GM19324 (cell line): ENCODE data around the gene APEH.

Source experiments
- ATAC-seq: cut with Tn5 transposase; IDR thresholded peaks from one replicate; pipeline ENCODE4 v1.9.1; 2021; ENCODE audit warnings: mild to moderate bottlenecking, moderate library complexity; ENCODE audit not compliant: unreplicated experiment, low FRiP score

Gene APEH

DNA sequence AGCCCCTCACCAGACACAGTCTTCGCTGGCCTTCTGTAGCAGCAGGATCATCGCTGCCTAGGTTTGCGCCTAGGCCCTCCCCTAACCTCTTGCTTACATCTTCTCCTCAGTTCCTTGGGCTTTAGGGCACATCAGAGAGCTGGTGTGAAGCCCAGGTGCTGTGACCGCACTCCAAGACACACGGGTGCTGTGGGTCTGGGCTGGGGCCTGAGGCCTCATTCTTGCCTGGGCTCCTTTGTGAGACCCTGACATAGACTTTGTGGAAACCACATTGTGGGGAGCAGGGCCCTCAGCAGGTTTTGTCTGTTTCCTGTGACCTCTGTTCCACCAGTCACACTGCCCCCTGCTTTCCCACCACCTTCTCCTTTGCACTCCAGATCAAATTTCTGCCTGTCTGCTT, 37.3 kb downstream of the APEH start:
- ATAC-seq, result no peak

DNA sequence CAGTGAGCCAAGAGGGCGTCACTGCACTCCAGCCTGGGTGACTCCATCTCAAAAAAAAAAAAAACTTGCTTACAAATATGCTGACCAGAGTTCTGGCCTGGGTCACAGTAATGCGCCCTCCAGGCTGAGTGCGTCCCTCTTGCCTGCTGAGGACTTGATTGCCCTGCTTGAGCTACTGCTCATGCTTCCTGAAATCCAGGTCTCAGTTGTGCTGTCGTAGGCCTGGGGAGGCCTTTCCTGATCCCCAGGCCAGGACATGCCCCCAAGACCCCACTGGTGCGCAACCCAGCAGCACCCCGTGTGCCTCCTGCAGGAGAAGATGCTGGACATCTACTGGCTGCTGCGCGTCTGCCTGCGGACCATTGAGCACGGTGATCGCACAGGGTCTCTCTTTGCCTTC, 38.0 kb downstream of the APEH start:
- ATAC-seq, result no peak

DNA sequence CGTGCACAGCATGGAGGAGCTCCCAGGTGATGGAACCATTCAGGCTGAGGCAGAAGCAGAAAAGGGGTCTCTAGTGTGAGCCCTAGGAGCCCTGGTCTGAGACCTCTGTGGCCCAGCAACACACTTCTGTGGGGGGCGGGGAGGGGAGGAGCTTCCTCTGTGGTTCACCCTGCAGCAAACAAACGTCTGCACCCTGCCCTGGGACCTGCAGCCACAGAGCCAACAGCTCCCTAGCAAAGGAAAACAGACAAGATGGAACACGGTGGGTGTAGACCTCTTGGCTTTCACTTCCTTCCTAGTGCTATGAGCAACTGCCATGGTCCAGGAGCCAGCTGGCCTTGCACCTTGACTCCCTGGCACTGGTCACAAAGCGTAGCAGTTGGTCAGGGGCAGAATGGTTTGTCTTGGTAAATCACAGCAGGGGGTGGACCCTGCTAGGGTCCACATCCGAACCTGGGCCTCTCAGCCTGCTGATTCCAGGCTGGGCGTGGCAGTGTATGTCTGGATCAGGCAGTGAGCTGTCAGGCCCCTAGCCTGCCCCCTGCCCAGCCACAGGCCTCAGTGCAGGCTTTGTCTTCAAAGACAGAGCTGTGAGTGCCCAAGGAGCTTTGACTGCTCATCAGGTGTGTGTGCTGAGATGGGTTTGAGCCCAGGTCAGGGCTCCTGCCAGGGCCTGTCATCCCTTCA, 38.6 kb downstream of the APEH start:
- no peak for ATAC-seq

DNA sequence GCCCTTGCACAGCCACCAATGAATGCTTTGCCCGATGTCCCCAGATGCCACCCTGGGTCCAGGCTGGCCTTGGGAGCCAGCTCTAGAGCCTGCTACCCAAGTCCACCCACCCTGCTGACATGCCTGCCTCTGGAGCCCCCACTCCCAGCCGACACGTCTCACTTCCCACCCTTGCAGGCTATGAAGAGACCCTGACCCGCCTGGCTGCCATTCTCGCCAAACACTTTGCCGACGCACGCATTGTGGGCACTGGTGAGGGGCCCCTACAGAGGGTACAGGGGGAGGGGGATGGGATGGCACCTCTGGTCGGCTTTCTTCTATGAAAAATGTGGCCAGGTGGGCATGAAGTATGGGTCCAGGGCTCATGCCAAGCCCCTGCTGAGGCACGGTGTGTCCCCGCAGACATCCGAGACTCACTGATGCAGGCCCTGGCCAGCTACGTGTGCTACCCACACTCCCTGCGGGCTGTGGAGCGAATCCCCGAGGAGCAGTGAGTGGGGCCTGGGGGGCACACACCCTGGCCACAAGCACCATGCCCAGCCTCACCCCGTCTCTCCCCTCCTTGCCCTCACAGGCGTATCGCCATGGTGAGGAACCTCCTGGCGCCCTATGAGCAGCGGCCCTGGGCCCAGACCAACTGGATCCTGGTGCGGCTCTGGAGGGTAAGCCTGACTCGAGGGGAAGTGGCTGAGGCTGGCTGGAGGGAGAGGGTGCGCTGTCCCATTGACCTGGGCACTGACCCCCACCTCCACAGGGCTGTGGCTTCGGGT, 39.4 kb downstream of the APEH start:
- no peak for ATAC-seq

DNA sequence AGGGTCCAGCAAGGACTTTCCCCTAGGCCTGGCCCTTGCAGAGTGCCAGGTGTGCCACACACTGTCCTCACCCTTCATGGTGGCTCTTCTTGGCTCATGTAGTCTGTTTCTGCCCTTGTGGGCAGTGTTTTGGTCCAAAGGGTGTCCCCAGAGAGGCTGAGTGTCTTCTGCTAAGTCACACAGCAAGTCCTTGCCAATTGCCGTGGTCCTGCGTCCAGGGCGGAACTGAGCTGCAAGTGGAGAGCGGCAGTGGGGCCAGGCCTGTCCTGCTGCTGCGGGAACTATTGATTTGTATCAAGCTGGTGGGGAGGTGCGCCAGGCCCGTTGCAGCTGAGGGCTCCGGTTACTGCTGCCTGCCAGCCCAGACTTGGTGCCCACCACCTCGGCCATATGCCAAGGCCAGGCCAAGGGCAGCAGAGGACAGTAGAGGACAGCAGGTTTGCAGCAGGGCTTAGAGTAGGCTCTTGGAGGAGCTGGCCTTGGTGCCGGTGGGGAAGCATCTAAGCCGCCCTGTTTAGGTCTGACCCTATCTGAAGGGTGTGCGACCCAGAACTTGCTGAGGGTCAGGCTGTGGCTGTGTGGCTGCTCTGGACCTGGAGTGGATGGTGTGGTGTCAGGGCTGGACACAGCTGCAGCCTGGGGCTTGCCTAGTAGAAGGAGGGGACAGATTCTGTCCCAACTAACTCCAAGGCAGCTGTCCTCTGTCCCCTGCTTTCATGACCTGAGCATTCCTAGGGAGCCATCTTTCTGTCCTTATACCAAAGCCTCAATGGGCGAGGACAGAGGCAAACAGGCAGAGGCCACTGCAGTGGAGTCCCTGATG, 40.8 kb downstream of the APEH start:
- no peak for ATAC-seq

DNA sequence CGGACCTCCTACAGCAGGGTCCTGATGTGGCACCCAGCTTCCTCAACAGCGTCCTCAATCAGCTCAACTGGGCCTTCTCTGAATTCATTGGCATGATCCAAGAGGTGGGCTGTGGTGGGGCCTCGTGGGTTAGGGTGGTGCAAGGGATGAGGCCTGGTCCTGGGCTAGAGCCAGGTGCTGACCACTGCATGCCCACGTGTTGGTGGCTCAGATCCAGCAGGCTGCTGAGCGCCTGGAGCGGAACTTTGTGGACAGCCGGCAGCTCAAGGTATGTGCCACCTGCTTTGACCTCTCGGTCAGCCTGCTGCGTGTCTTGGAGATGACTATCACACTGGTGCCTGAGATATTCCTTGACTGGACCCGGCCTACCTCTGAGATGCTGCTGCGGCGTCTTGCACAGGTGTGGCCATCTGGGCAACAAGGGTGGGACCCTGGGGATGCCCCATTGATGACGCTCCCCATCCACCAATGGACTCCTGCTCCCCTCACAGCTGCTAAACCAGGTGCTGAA, 41.5 kb downstream of the APEH start:
- ATAC-seq, result no peak

DNA sequence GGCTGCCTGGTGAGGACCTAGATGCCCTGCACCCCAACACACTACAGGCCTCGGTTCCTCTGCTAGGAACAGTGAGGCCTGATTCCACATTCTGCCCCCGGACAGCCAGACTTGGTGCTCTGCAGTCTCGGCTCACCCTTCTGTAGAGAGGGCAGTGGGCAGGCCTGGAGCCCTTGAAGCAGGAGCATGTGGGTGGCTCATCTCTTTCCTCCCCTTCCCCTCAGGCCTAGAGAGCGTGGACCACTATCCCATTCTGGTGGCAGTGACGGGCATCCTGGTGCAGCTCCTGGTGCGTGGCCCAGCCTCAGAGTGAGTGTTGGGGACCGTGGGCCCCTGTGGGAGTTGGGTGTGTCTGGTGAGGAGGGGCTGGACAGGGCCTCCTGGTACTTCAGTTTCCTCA, 42.0 kb downstream of the APEH start:
- no peak for ATAC-seq

DNA sequence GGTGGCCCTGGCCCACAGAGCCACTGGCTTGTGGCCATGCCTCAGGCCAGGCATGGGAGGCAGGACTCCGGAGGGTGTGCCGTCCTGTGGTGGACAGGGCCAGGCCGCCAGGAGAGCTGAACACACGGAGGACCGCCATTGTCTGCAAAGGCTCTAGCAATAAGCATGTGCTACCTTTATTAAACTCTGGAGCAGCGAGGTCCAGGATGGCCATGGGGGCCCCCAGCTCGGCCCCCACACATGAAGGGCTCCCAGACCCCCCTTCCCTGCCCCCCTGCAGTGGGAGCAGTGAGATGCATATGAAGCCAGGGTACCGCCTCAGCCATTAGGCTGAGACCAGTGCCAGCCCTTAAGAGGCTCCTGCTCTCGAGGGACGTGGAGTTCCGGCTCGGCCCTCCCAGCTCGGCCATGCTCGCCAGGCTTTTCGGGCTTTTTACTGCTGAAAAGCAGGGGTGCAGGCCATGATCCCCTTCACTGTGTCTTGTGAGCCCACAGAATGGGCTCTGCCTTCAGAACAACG, 42.6 kb downstream of the APEH start:
- ATAC-seq, result no peak

DNA sequence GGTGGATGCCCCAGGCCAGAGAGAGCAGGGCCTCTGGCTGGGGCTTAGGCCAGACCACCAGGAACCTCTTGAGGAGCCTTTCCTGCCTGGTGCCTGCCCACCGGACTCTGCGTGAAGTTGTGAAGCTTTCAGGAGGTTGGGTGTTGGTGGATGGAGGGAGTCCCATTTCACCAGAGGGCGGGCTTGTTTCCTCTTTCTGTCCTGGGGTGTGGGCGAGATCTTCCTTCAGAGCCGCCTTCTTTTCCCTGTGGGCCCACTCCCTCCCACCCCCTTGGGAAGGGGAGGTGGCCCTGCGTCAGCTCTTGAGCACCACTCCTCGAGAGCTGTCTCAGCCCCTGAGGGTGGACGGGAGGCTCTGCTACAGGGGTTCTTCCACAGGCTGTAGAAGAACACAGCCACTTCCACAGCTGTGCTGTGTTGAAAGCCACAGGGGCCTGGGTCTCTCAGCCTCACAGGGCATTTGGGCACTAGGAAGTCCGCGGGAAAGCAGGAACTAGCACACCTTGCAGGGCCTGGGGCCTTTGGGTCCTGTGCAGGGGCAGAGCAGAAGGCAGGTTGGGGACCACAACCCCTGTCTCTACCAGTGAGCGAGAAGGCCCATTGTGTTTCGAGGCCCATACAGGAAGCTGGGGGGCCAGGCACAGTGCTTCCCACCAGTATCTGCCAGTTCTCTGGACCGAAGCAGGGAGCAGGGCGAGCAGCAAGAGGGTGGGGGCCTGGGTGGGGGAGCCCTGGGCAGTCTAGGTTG, 43.2 kb downstream of the APEH start:
- no peak for ATAC-seq

DNA sequence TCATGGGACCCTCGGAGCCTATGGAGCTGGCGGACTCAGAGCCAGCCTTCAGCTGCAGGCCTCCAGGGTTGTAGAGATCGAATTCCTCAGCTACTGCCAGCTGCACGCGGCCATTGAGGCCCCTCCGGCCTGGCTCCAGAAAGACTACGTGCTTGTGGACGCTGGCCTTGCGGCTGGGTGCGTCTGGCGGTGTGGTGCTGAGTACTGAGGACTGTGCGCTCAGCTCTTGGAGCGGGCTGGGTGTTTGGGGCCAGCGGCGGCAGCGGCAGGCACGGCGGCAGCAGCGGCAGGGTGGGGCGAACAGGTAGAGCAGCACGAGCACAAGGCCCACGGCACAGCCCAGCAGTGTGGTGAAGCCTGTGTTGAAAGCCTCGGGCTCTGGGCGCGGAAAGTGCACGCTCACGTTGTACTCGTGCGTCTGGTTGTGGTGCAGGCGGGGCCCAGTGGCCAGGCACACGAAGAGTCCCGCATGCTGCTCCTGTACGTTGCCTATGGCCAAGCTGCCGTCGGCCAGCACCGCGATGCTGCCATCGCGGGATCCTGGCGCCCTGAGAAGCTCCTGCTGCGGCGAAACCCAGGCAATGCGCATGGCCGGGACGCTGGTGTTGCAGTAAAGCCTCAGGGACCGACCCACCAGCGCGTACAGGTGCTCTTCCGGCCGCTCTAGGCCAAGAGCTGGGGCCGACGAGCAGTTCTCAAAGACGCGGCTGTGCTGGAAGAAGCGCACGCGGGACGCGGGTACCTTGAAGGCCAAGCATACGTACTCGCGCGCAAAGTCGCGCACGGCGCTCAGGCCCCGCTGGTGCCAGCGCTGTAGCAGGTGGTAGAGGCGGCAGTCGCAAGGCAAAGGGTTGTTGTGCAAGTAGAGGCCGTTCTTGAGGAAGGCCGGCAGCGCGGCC, 44.1 kb downstream of the APEH start:
- no peak for ATAC-seq

DNA sequence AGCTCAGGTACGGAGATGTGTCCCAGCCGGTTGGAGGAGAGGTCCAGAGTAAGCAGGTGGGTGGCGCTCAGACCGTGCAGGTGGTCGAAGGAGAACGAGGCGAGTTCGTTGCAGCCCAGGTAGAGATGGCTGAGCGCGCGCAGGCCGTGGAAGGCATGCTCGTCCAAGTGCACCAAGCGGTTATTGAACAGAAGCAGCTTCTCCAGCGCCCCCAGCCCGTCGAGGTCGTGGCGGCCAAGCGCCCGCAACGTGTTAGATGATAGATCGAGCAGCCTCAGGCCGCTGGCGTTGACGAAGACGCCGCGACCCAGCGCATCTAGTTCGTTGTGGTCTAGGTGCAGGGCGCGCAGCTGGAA, 44.7 kb downstream of the APEH start:
- no peak for ATAC-seq

DNA sequence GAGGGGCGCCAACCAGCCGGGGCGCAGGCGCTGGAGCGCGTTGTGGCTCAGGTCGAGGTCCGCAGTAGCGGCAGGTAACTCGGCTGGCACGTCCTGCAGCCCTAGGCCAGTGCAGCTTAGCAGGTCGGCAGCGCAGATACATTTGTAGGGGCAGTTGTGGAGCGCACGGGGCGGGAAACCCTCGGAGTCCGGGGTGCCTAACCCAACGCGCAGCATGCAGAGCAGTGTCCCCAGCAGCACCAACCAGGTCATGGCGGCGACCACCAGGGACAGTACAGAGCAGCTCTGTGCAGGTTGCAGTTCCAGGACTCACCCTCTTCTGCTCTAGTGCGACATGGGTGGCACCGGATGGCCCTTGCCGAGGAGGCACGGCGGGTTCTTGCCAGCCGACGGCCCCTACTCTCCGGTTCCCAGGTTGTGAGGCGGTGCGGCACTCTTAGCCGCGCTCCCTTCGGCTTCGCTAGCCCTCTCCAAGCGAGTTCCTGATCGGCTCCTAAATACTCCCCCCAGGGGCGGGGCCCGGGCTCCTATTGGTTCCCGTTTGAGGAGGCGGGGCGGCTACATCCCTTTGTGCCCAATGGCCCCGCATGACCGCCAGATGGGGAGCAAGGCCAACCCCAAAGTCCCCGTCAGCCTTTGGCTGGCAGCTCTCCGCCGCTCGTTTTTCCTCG, 45.2 kb downstream of the APEH start, which contains the start of gene AMIGO3:
Gene AMIGO3 (minus strand): TSS at position 471 of the 671 bp plus-strand sequence. CDS start 219 bp downstream, at position 252.
- ATAC-seq, result peak; percentile 35

DNA sequence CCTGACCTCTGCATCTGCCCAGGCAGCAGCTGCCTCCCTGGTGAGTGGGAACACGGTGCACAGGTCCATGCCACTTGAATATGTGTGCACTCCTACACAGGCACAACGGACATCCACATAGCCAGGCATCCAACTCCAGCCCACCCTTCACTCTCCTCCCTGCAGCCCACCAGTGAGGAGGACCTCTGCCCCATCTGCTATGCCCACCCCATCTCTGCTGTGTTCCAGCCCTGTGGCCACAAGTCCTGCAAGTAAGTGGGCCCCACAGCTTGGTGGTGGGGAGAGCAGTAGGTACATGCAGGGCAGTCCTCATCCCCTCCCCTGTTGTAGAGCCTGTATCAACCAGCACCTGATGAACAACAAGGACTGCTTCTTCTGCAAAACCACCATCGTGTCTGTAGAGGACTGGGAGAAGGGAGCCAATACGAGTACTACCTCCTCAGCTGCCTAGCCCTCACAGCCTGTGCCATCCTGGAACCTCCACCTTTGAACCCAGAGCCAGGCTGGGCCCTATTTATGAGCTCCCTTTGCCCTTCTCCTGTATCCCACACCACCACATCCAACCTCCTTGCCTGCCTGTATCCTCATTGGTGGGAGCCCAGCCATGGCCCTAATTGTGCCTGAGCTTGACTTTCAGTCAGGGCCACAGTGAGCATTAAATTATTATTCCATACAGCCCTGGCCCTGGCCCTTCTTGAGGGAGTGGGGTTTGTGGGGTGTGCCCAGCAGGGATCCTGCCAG, 46.9 kb downstream of the APEH start:
- ATAC-seq, result no peak

DNA sequence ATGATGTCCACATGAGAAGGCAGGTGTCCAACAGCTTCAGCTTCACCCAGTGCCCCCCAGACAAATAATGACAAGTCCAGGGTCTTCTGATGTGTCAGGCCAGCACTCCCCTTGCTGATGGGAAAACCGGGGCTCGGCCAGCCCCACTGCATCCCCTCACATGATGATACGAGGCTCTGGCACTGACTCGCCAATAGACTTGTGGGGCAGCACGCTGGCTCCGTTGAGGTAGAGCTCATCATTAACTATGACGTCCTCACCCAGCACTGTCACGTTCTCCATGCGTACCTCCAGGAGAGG, 47.4 kb downstream of the APEH start:
- no peak for ATAC-seq

DNA sequence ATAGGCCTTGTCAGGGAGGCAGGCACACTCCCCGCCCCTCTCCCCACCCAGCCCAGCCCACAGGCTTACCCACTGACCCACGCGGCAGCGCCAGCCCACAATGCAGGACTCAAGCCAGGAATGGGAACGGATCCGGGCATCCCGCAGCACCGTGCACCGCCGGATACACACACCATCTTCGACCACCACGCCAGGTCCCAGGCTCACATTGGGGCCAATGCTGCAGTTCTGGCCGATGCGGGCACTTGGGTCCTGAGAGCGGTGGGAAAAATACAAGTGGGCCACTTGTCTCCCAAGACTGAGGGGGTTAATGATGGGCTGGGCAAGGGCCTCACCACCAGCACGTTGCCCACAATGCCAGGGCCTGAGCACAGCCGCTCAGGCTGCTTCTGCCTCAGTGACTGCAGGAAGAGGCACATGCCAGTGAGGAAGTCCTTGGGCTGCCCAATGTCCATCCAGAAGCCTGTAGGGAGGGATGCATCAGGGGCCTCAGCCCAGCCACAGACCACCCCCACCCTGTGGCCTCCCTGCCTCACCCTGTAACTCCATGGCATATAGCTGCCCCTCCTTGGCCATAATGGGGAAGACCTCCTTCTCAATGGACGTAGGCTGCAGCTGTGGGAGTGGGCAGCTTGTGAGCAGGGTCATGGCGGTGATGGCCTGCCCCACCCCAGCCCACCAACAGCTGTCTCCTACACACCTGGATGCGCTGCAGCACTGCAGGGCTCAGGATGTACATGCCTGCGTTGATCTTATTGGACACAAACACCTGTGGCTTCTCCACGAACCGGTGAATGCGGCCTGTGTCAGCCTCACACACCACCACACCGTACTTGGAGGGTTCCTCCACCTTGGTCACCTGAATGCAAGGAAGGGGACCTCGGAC, 48.0 kb downstream of the APEH start:
- ATAC-seq, result no peak

DNA sequence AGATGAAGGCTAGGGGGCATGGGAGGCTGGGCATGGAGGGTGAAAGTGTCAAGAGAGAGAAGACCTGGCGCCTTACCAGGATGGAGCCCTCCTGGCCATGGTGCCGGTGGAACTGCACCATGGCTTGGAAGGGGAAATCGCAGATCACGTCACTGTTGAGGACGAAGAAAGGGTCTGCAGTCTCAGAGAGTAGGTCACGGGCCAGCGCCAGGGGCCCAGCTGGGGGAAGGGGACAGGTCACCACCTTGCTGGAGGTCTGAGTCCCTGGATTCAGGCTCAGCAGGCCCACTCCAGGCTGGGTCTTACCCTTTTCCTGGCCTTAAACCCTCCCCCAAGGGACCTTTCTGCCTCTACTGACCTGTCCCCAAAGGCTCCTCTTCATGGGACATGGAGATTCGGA, 48.7 kb downstream of the APEH start:
- no peak for ATAC-seq

DNA sequence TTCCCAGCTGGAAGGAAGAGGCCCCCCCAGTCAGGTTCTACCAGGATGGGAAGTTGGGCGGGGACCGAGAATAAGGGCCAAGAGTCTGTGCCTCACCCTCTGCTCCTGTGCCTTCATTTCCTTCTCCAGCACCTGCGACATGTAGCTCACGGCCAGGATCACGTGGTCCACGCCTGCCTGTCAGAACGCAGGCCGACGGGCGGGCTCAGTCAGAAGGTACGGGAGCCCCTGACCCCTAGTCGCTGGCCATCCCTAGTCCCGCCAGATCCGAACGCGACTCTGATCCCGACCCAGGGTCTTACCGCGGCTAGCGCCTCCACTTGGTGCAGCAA, 49.1 kb downstream of the APEH start:
- peak; percentile 4 for ATAC-seq
